Measurements from ENCODE around the gene RFPL2. TPM values are rescaled to one million over a fixed set of nuclear protein-coding genes. Genes with fewer than 3 reads are reported as not detected.

Gene RFPL2
- total RNA-seq, result 0.14 TPM in 1 of 2 replicates, not detected in the other

DNA sequence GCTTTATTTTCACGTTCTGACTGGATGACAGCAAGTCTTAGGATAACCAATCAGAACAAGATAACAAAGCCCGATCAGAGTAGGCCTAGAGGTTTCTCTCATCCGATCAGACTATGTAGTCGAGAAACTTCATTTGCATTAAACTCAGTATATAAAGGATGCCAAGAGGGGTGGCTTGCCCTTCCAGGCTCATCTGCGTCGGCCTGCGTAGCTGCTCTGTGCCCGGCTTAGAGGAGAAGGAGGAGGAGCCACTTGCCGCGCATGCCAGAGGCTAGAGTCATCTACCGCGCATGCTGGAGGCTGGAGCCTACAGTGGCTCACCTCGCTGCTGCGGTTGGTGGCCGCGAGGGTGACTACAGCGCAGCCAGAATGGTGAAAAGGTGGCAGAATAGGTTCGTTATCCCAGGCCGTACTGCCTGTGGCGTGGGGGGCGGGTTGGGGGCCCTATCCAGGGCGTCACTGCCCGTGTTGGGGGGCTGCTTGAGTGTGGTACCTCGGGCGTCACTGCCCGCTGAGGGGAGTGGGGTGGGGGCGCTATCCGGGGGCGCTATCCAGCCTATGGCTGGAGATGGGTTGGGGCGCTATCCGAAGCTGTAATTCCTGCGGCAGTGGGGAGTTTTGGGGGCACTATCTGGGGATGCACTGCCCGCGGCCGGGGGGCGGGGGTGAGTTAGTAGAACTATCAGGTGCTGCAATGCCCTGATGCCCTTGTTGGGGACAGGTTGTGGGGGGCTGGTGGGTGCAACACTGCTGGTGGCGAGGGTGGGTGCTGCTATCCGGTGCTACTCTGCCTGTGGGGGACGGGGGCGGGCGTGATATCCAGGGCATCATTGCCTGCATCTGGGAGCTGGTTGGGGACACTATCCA, at the start of gene RFPL2:
TSS of gene RFPL2 (minus strand) at position 218 of the 867 bp plus-strand sequence. CDS start 2,622 bp downstream, outside the sequence.
- DNase-seq, result peak; percentile 56

DNA sequence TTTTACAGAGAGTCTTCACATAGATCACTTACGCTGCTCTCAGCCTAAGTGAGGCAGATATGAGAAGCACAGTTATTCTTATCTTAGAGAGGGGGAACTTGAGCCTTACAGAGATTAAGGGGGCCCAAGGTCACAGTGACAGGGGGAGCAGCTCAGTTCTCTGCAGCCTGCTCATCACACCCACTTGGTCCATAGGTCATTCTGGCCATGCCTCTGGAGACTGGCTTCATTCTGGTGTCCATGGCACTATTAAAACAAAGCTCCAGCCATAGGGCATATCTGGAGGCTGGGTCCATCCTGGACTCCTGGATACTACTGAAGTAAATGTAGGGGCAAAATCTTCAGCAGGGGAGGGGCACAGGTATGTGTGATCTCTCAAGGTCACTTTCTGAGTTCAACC, 44.4 kb upstream of the RFPL2 start:
- no peak for DNase-seq

DNA sequence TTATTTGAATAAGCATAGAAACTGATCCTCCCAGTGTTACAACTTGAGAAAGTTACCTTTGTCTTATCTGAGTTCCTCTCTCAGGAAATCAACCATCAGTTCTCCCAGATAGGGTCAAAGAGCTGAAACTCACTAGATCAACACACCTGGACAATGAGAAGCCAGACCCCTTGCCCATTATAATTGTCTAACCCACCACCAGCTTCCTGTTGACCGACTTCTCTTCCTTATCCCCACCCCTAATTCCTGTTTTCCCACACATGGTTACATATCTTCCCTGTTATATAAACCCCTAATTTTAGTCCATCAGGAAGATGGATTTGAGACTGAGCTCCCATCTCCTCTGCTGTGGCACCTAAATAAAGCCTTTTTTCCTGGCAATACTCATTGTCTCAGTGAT, 43.4 kb upstream of the RFPL2 start:
- DNase-seq, result peak; percentile 51

DNA sequence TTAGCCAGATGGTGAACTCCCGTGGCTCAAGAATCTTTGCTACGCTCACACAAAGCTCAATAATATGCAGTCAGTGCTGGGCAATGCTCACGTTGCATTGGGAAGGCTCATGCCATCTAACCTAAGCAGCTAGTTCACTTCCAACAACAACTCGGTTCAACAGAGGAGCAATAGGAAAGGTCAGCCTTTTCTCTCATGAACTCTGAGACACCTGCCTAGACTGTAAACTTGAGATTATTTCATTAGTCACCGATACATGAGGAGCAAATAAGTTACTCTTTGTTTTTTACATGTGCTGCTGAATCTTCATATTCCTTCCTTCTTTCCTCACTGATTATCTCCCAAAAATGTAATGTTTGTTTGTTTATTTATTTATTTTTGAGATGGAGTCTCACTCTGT, 41.3 kb upstream of the RFPL2 start:
- DNase-seq, result no peak

DNA sequence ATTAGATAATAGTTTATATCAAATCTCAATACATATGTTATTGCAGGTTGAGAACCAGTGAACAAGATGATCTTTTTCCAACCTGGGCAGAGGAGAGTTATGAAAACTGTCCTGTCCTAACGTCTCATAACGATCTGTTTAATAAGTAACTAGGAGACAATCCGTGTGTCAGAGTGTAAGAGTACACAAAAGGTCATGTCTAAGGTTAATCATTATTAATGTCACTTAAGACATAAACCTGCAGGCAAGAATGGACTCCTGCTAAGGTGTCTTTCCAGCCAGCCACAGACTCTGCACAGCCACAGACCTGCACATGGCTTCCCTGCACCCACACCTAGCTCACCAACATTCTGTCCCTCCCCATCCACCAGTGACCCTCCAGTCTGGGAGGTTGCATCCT, 40.2 kb upstream of the RFPL2 start:
- DNase-seq, result no peak

DNA sequence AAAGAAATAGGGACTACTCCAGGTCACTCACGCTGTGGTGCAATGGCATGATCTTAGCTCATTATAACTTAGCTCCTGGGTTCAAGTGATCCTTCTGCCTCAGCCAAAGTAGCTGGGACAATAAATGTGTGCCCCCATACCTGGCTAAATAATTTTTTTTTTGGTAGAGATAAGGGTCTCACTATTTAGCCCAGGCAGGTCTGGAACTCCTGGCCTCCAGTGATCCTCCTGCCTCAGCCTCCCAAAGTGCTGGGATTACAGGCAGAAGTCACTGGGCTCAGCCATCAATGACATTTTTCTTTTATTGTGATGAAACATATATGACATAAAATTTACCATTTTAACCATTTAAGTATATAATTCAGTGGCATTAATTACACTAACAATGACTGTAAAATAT, 39.7 kb upstream of the RFPL2 start:
- no peak for DNase-seq

DNA sequence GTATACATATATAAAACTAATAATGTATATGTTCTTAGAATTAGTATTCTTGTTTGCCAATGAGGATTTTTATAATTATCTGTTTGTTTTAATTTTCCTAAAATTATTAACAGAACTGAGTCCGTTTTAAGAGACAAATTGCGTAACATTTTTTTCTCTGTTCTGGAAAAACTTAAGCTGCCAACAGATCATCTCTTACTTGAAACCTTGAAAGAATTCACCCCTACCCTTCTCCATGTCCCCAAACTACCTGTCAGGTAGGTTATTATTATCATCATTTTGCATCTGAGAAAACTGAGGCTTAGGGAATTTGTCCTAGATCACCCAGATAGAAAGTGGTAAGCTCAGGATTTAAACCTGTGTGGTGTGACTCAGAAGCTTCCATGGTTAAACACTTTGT, 35.6 kb upstream of the RFPL2 start:
- no peak for DNase-seq

DNA sequence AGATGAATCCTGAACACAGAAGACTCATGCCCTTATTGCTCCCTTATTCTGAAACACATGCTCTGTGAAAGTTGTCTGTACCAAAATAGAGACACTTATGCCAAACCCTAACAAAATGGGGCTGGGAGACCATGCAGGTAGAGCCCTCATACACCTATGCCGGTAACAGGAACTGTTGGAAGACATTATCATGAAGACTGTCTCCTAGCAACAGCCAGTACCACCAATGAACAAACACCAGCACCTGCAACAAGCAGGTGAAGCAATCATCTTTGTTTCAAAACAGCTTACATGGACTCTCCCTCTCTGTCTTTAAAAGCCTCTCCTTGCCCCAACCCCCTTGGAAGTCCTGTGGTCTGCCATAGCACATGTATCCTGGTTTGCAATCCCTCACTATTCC, 33.0 kb upstream of the RFPL2 start:
- DNase-seq, result no peak

DNA sequence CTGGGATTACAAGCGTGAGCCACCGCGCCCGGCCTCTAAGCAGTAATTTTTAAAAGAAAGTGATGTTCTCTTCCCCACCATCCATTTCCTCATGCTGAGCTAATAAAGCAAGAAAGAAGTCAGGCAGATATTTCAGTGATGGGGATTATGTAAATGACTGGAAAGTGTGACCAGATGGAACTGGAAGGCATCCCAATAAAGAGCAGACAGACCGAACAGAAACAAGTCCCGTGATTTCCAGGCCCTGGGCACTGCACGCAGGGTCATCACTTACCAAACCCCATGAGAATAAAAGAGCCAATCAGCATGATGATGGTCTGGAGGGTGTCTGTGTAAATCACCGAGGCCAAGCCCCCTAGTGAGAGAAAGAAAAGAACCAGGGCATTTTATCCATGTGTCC, 32.1 kb upstream of the RFPL2 start:
- DNase-seq, result no peak

DNA sequence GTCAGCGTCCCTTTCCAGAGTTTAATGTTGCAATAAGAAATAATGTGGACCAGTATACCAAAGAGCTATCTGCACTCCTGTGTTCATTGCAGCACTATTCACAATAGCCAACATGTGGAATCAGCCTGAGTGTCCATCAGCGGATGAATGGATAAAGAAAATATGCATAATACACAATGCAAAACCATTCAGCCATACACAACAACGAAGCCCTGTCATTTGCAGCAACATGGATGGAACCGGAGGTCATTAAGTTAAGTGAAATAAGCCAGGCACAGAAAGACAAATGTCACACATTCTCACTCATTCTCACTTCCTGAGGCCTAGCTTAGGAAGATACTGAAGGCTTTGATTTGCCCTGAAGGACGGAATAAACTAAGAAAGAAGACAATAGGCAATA, 28.2 kb upstream of the RFPL2 start:
- DNase-seq, result no peak

DNA sequence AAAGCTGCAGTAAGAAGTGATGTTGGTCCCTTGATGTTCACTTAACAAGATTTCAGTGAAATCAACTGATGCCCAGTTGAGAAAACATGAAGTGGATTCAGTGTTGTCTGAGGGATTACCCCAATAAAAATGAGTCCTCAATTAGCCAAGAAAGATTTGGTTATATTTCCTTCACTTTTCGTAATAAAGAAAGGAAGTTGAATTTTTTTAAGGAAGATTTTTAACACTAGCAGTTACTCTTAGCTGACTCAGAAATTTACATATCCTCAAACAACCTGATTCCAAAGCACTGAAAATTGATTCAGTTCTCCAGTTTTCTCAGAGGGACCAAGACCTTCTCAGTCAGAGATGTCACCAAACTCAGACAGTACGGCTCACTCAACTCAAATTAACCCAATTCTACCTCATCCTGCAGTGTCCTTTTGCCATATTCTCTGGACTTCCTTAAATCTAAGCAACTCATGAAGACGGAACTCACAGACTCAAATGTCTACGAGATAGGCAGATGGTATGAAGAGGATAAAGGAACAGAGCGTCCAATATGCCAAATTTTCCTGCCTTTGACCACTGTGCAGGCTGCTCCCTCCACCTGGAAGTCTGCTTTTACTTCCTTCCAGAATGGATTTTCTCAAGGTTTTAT, 27.4 kb upstream of the RFPL2 start:
- DNase-seq, result no peak

DNA sequence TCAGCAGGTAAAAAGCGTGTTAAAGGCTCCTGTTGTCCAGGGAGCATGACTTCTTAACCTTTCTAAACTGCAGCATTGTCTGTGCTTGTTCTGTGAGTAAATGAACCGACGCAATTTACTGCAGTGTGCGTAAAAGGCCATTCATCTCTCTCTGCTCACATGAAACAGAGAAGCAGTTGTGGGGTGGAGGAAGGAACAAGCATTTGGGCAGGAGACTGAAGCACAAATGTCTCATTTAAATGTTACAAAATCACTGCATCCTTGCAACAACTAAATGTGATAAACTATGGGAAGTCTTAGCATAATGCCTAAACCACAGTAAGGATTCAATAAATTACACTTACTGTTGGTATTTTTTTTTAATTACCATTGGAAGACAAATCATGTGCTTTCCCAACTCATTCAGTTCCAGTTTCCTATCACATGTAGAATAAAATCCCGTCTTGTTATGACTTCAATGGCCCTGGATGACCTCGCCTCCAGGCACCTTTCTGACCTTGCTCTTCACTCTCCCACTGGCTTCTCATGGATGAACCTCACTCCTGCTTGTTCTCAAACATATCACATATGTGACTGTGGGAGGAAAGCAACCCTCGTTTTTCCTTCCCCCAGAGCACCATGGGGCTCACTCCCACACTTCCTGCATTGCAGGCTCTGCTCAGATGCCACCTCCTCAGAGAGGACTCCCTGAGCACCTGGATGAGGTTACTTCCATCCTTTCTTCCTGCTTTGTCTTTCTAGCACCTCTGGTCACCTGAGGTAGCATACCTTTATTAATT, 21.6 kb upstream of the RFPL2 start:
- DNase-seq, result no peak

DNA sequence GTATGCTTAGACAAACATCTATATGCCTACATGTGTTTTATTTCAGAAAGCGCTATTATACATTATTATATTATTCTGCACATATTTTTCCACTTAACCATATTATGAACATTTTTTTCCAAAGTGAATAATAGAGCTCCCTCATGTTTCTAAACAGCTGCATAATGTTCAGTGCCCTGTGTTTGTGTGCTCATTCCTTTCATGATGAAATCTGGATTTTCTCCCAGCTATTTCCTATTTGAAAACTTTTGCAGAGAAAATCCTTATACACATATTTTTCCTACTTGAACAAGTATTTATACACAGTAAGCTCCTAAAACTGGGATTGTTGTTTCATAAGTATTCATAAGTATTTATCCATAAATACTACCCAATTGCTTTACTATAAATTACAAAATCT, 18.1 kb upstream of the RFPL2 start:
- no peak for DNase-seq

DNA sequence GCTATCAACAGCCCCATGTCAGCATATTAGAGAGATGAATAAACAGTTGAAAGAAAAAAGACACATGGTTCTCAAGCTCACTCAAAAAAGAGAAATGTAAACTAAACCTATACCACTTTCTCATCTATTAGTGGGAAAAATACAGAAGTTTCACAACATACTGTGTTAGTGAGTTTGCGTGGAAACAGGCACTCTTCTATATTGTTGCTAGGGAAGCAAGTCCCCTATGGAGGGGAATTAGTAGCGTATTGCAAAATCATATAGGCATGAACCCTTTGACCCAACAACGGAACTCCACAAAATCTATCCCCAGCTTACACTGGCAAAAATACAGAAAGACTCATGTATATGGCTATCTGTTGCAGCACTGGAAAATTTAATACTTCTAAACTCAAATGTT, 14.2 kb upstream of the RFPL2 start:
- DNase-seq, result no peak

DNA sequence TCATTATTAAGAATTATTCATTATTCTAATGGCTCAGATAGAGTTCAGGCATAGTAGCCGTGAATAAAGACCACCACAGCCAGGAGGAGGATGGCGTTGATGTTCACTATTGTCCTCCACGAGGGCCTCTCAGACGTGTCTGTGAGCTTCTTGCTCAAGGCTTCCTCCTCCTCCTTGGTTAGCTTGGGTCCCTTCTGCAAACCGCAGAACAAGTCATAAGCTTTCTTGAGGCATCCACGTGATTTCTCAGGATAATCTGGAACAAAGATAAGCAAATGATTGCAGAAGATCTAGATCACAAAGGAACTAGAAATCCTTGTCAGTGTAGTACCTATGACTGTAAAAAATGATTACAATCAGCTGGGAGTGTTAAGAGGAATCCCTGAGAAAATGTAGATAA, 13.6 kb upstream of the RFPL2 start:
- no peak for DNase-seq

DNA sequence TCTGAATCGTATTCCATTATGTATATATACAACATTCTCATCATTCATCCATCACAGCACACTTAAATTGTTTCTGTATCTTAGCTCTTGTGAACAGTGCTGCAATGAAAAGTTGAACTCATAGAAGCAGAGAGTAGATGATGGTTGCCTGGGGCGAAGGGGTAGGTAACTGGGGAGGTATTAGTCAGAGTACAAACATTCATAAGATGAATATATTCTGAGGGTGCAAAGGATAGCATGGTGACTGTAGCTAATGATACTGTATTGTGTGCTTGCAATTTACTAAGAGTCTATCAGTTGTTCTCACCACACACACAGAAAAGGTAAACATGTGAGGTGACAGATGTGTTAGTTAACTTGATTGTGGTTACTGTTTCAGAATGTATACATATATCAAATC, 12.6 kb upstream of the RFPL2 start:
- DNase-seq, result no peak

DNA sequence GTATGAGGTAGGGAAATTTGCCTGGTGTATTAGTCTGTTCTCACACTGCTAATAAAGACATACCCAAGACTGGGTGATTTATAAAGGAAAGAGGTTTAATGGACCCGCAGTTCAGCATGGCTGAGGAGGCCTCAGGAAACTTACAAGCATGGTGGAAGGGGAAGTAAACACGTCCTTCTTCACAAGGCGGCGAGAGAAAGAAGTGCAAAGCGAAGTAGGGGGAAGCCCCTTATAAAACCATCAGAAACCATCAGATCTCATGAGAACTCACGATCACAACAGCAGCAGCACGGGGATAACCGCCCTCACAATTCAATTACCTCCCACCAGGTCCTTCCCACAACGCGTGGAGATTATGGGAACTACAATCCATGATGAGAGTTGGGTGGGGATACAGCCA, 12.0 kb upstream of the RFPL2 start:
- DNase-seq, result no peak

DNA sequence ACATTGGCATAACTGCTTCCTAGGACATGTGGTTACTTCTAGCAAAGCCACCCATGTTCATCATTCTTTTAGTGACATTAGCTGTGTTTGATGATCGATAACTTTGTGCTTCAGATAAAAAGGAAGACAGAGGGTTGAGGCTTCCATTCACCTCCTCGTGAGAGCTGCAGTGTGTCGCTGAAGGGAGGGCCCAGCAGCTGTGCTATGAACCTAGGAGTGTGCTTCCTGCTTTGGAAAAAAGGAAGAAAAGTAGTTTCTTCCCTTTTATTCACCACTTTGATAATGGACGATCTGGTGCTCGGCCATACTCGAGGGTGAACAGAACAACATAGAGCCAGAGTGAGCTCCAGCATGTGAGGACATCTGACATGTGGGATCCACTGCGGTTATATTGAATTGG, 6.1 kb upstream of the RFPL2 start:
- DNase-seq, result no peak

DNA sequence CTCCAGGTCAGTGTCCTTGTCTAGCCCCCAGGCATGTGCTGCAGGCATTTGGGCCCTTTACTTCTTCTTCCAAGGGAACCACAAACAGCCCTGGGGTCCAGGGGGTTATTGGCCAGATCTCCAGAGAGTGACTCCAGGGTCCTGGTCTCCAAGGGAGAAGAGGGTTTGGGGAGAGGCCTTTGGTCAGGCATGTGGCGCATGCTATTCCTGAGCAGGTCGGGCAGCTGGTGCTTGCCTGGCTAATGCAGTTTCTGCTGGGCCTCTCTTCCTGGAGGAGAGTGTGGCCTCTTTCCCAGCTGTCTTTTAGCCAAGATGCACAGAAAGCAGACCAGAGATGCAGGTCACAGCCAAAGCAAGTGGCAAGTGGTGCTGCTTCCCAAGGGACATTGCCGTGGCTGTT, 3.8 kb upstream of the RFPL2 start:
- DNase-seq, result no peak

DNA sequence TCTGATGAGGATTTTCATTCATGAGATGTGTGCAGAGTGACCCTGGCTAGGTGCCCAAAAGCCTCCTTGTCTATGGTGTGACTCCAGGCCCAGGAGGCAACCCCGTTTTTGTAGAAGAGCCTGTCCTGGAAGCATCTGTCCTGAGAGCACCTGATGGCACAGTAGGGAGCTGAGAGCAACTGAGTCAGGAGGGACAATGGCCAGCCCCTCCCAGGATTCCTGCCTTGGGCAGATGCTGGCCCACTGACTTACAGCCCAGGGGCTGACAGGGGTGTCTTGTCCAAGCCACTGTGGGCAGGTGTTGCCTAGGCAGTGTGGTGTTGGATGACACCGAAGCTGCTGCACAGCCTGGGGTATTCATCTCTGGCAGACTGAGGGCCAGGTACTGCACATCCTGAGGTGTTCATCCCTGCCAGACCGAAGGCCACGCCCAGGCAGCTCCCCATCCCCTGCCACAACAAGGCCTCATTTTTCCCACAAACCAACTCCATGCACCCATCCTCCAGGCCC, 3.2 kb upstream of the RFPL2 start:
- no peak for DNase-seq

DNA sequence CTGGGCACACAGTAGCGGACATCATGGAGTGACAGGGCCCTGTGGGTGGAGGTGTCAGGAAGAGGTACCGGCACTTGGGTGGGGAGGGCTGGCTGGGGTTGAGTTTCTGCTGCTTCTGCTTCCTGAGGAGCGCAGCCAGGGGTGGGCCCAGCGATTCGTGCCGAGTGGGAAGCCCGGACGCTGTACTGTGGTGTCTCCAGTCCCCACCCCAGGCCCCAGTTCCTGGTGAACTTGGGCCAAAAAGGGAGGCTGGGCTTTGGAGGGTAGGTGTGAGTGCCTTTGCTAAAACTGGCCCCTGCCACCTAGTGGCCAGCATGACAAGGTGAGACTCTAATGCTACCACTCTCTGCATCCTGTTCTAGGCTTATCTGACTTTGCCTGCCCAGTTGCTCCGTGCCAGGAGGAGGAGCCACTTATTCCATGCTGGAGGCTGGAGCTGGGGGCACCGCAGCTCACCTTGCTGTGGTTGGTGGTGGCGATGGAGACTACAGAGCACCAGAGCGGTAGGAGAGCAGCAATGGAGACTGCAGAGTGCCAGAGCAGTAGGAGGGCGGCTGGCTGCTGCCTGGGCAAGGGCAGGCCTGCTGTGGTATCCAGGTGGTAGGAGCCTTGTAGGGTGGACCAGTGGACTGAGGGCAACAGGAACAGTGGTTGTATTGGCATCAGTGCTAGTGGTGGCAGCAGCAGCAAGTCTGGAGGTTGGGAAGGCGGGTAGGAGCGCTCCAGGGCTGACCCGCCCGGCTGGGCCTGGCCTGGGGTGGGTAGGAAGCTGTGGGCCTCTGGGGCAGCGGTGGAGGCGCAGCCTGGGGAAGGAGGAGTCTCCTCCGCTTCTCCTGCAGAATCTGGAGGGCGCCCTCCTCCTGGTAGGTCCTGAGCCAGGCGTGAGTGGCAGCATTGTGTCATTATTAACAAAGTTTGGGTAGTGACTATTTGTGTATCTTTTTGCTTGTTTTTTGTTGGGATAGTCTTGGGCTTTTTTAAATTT, 2.2 kb upstream of the RFPL2 start:
- peak; percentile 50 for DNase-seq

Data from dermis blood vessel endothelial cell (primary cell).